Mammary epithelial cell (primary cell): ENCODE measurements around the gene WNK1.

Experiments
- CTCF ChIP-seq, 2 donors: IDR thresholded peaks in 1 of 2; conservative IDR thresholded peaks in 1 of 2; 2 replicates each; pipeline ENCODE4 v1.5.1; 2011 to 2012; ENCODE audit warnings: inconsistent platforms in 2 of 2, low read length in 2 of 2, mild to moderate bottlenecking in 2 of 2, control low read depth in 1 of 2, low read depth in 1 of 2; ENCODE audit not compliant: insufficient read depth in 1 of 2; ENCODE audit errors: extremely low read depth in 1 of 2
- EZH2 ChIP-seq: IDR thresholded peaks from 2 replicates; pipeline ENCODE4 v1.6.1; 2012; ENCODE audit warnings: low read length, inconsistent platforms, borderline replicate concordance

- TF ChIP-seq CTCF (conservative IDR thresholded peaks at IDR 0.05 in 1 of 2, IDR thresholded peaks at IDR 0.05 in 1 of 2; ENCODE audit: extremely low read depth in 1 of 2, insufficient read depth in 1 of 2, low read depth in 1 of 2, low read length in 2 of 2) (no peak), EZH2 (no peak)
Measured at GRCh38 chr12:946212-946611, 193.8 kb downstream of the WNK1 start.
